Stimulated activated CD4-positive, alpha-beta T cell treated with anti-CD3 and anti-CD28 coated beads, Interleukin-12 subunit alpha, Interleukin-12 subunit beta, amount 100 ng/mL, for 48 hours (primary cell): ENCODE data around the gene SH3TC1.

ENCODE experiments used
- DNase-seq, 3 donors: peaks; one replicate each; pipeline ENCODE4 v3.0.0-alpha.2; 2020; ENCODE audit warnings: low read depth in 2 of 3, low spot score in 1 of 3

SH3TC1 gene

GRCh38 chr4:8241895-8242696 is 43.0 kb downstream of the SH3TC1 start:
- peak; percentile 52 to 86 (median 79) for DNase-seq

DNA sequence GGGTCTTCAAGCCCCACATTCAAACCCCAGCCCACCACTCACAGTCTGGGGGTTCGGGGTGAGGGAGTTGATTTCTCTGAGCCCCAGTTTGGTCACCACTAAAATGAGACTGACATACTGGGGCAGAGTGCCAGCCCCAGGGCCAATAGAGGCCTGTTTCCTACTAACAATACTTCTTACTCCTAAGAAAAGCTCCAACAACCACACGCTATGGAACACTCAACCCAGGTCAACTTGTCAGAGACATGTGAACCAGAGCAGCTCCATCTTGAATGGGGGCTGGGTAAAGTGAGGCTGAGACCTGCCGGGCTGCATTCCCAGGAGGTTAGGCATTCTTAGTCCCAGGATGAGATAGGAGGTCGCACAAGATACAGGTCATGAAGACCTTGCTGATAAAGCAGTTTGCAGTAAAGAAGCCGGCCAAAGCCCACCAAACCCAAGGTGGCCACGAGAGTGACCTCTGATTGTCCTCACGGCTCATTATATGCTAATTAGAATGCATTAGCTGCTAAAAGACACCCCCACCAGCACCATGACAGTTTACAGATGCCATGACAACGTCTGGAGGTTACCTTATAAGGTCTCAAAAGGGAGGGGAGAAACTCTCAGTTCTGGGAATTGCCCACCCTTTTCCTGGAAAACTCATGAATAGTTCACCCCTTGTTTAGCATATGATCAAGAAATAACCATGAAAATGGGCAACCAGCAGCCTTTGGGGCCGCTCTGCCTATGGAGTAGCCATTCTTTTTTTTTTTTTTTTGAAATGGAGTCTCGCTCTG is 43.9 kb downstream of the SH3TC1 start:
- DNase-seq: no peak

- DNase-seq: no peak
Measured at GRCh38 chr4:8244001-8244757, 45.1 kb downstream of the SH3TC1 start.

DNA sequence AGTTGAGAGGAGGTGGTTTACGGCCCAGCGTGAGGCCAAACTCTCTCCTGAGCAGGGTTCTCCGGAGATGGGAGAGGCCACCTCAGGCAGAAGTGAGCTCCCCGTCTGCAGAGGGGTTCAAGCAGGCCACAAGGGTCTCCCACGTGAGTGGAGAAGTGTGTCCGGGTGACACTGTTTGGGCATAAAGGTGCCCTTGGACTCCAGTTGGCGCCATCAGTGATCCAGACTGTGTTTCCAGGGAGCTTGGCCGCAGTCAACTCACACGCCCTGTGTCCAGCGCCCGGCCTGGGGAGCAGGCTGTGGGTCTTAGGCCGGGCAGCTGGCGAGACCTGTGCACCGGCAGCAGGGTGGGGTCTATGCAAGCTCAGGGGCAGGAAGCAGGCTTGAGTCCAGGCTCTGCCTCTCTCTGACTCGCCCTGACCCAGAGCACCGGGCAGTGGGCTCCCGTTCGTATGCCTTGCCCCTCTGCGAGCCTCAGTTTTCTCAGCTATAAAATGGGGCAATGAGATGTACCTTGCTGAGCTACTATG is 45.9 kb downstream of the SH3TC1 start:
- no peak for DNase-seq

- DNase-seq: no peak
Measured at GRCh38 chr4:8245884-8246833, 47.1 kb downstream of the SH3TC1 start.

- no peak for DNase-seq
Measured at GRCh38 chr4:8247047-8247930, 48.2 kb downstream of the SH3TC1 start.

- DNase-seq: no peak
Measured at GRCh38 chr4:8248091-8248490, 49.0 kb downstream of the SH3TC1 start.

DNA sequence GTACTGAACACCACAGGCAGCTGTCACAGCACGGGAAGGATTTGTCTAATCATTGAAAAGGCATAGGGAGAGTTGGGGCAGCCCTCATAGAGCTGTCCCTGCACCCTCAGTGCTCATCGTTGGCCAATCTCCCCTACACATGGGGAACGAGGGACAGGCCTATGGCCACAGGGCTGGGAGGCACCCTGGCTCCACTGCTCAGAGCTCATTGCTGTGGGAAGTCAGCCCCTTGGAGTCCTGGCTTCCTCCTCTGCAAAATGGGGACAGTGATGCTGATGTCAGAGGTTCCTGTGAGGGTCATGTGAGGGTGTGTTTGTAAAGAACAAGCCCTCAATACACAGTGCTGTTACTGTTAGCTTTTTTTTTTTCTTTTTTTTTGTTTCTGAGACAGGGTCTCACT is 51.1 kb downstream of the SH3TC1 start:
- no peak for DNase-seq

DNA sequence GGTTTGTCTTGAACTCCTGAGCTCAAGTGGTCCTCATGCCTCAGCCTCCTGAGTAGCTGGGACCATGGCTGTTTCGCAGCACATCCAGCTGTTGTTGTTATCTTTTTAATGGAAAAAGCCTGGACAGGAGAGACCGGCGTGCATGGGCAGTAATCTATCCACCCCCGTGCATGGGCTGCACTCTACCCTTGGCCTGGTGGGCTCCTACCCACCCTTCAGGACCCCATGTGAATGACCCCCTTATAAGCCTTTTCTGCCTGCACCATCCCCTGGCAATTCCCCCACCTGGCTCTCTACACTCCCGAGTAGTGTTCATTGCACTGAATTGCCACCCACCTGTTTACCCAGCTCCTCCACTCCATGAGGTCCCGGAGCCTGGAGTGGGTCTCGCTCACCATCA is 51.5 kb downstream of the SH3TC1 start:
- DNase-seq: no peak

- DNase-seq: no peak
Measured at GRCh38 chr4:8251110-8251883, 52.2 kb downstream of the SH3TC1 start.

DNA sequence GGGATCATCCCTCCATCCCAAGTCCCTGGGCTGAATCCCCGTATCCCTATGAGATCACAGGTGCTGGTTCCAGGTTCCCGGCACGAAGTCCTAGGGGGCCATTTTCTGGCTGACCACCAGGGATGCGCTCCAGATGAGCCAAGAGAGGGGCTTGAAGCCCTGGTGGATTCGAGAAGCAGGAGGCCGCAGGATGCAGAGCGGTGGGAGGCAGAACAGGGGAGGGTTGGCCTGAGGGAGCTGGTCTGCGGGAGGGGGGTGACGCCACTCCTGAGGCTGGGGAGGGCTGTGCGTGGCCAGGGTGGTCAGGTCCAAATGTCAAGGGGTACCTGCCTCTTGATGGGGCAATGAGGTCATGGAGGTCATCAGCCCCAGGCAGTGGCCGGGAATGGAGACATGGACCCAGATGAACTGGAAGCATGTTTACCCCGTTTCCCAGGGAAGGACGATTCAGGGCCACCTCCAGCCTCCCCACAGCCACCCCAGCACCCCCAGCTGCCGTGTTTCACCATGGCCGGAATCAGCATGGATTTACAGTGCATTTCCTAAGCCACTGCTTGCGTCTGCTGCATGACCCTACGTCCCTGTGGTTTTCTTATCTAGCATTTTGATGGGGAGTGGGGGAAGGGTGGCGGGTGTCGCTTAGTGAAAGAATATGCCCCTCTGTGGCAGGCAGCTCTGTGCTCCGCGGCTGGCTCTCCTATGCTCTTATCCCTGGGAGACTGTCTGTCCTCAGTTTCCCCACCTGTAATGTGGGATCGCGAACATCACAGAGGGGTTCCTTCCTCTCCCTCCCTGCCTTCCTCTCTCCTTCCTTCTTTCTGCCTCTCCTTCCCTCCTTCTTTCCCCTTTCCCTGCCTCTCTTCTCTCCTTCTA is 53.4 kb downstream of the SH3TC1 start:
- no peak for DNase-seq

DNA sequence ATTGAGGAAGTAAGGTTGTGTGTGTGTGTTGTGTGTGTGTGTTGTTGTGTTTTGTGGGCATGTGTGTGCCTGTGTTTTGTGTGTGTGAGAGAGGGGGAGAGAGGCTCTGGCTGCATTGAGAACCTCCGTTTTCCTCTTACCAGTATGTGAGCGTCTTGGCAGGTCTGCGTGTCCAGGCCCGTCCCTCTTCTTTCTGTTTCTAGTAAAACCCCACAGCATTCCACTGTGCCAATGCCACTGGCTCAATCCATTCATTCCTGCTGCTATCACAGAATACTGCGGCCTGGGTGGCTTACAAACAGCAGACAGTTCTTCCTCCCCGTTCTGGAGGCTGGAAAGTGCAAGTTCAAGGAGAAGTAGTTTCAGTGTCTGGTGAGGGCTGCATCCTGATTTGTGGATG is 55.0 kb downstream of the SH3TC1 start:
- DNase-seq: no peak

DNA sequence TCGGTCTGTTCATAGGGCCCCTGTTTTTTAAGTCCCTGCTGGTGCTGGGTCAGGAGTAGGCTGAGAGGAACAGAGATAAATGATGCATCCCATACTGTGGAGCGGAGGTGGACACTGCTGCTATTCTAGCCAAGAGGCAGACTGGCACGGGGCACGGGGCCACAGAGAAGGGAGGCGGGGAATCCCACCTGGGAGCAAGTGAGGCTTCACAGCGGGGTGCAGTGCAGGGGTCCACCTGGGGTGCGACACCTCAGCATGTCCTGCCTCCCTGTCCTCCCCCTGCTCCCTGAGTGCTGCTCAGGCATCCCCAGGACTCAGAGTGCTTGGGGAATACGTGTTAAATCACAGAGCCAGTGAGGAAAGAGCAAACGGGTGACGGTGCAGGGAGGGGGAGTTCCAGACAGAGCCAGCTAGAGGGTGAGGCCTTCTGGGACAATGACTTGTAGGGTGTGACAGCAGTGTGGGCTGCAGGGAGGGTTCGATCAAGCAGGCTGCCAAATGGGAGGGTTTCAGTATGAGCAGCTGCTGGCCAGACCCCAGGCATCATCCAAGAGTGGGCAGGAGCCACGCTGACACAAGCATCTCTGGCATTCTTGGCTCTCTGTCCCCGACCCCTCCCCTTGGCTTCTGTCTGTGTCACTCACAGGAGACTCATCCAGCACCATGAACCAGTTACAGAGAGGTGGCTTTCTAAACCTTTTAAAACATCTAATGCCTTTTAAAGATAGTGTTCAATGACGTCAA is 56.8 kb downstream of the SH3TC1 start:
- no peak for DNase-seq

- no peak for DNase-seq
Measured at GRCh38 chr4:8257854-8258253, 58.8 kb downstream of the SH3TC1 start.

DNA sequence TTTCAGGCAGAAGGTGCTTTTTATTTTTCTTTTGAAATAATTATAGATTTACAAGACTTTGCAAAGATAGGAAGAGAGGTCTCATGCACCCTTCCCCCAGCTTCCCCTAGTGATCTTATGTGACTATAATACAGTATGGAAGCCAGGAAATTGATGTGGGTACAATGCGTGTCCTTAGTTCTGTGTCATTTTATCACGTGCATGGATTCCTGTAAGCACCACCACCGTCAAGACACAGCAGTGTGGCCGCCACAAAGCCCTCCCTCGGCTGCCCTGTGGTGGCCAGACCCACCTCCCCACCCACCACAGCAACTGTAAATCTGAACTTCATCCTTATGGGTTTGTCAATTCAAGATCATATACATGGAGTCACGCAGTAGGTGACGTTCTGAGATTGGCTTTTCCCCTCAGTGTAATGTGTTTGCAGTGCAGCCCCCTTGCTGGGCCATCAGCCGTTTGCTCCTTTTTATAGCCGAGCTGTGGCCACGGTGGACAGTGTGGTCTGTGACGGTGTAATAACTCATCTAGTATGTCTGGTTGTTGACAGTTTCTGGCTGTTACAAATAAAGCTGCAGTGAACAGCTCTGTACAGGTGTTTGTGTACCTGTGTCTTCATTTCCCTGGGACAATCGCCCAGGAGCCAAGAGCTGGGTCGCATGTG is 59.6 kb downstream of the SH3TC1 start:
- DNase-seq: no peak

- DNase-seq: no peak
Measured at GRCh38 chr4:8259743-8260430, 60.8 kb downstream of the SH3TC1 start.
